NCI-H2196 treated with DMSO at 0.1 percent for 48 hours (cell line): Measurements from ENCODE around the gene FYTTD1.

Source experiments
- DNase-seq: peaks from one replicate; lab custom pipeline; 2025; ENCODE audit not compliant: unreplicated experiment; lab: John Stamatoyannopoulos, UW

Gene FYTTD1

GRCh38 chr3:197737319-197737649 lies 12.4 kb upstream of the FYTTD1 start:
- DNase-seq, result no peak

GRCh38 chr3:197737749-197738462 lies 11.8 kb upstream of the FYTTD1 start:
- DNase-seq, result no peak

- DNase-seq, result no peak
Observed at GRCh38 chr3:197742787-197743186, 6.9 kb upstream of the FYTTD1 start.

GRCh38 chr3:197746209-197746608 lies 3.5 kb upstream of the FYTTD1 start:
- no peak for DNase-seq

- no peak for DNase-seq
Observed at GRCh38 chr3:197746801-197747237, 2.9 kb upstream of the FYTTD1 start.

- no peak for DNase-seq
Observed at GRCh38 chr3:197748597-197749314, 927 bp upstream of the FYTTD1 start.

- peak; percentile 90 for DNase-seq
Observed at GRCh38 chr3:197749315-197749600, 425 bp upstream of the FYTTD1 start.

GRCh38 chr3:197750396-197750831 lies 731 bp downstream of the FYTTD1 start:
- DNase-seq, result peak; percentile 50

- DNase-seq, result no peak
Observed at GRCh38 chr3:197750858-197751737, 1.4 kb downstream of the FYTTD1 start.

GRCh38 chr3:197752107-197752506 lies 2.4 kb downstream of the FYTTD1 start:
- no peak for DNase-seq

- DNase-seq, result no peak
Observed at GRCh38 chr3:197753263-197753662, 3.6 kb downstream of the FYTTD1 start.

- DNase-seq, result no peak
Observed at GRCh38 chr3:197756704-197757103, 7.0 kb downstream of the FYTTD1 start.

- DNase-seq, result no peak
Observed at GRCh38 chr3:197758512-197758911, 8.8 kb downstream of the FYTTD1 start.

- DNase-seq, result no peak
Observed at GRCh38 chr3:197761784-197762183, 12.1 kb downstream of the FYTTD1 start.

GRCh38 chr3:197775317-197775716 lies 25.6 kb downstream of the FYTTD1 start:
- no peak for DNase-seq

GRCh38 chr3:197782230-197782629 lies 32.5 kb downstream of the FYTTD1 start:
- DNase-seq, result no peak

GRCh38 chr3:197784019-197784585 lies 34.4 kb downstream of the FYTTD1 start:
- no peak for DNase-seq

- no peak for DNase-seq
Observed at GRCh38 chr3:197787412-197787811, 37.7 kb downstream of the FYTTD1 start.

- DNase-seq, result no peak
Observed at GRCh38 chr3:197789309-197789708, 39.6 kb downstream of the FYTTD1 start.

- no peak for DNase-seq
Observed at GRCh38 chr3:197790033-197790432, 40.4 kb downstream of the FYTTD1 start.

GRCh38 chr3:197791113-197791891 lies 41.6 kb downstream of the FYTTD1 start, which contains the start of gene LRCH3:
Gene LRCH3, plus strand, starts transcription at chr3:197791254. Its CDS starts 25 bp downstream, at chr3:197791279.
- peak; percentile 86 for DNase-seq
